PC-9 (cell line): Measurements from ENCODE around the gene PDE4D.

Experiments
- CTCF ChIP-seq: fragments of 200-600 bp; sonication (generic); conservative IDR thresholded peaks from 2 replicates; pipeline ENCODE4 v1.6.1; 2017; ENCODE audit warnings: mixed run types, antibody characterized with exemption, mild to moderate bottlenecking, moderate library complexity
- EZH2 ChIP-seq: fragments of 200-600 bp; sonication (generic); IDR thresholded peaks from 2 replicates; pipeline ENCODE4 v1.8.0; 2017; ENCODE audit warnings: antibody characterized with exemption, low read depth

DNA sequence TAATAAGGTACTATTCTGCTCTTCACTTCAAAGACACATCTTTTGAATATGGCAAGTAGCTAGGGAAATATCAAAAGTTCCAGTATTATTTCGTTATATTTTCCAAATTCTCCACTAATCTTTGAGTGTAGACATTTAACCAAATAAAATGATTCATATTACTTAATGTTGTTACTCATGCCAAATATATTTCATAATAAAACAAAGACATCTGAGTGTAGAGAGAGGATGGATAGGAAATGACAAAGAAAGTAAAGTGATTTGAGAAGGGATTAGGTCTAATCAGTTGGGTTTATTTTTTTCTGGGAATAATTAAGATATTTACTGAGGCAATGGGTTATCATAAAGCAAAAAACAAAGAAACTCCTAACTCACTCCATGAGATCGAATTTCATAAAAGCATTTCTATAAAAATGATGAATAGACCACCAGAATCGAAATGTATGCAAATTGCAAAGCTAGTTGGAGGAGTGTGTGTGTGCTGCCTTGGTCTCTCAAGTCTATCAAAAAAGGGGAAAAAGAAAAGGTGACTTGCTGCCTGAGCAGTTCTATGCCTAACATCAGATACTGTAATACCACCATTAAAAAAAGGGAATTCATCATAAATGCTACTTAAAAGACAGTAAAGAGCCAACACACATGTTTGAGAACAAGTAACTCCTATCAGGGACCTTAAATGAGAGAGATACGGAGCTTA, 255.5 kb downstream of the PDE4D start:
- no peak for TF ChIP-seq CTCF
- TF ChIP-seq EZH2, result no peak
